Myocyte (in vitro differentiated cells): ENCODE measurements around the gene DDI2. TPM values are rescaled to one million over a fixed set of nuclear protein-coding genes. Genes with fewer than 3 reads are reported as not detected.
A peak's percentile ranks its signal among the peaks of the same experiment; 100 is the strongest.

ENCODE experiments used
- DNase-seq: peaks from one replicate; pipeline ENCODE4 v3.0.0-alpha.2; 2012; ENCODE audit warnings: low read depth
- total RNA-seq: library from RNA; depleted of rRNA; stranded (reverse); fragments of >200 nt; gene quantifications from 2 replicates; pipeline ENCODE4 v1.2.3, GENCODE V29; 2014

DDI2 gene
- total RNA-seq, 1 donor from 2014 or later: 34.7 TPM

GRCh38 chr1:15605398-15606383 lies 11.6 kb upstream of the DDI2 start:
- DNase-seq: no peak

GRCh38 chr1:15609631-15610030 lies 7.6 kb upstream of the DDI2 start:
- no peak for DNase-seq

- DNase-seq: no peak
Measured at GRCh38 chr1:15610167-15610566, 7.1 kb upstream of the DDI2 start.

- no peak for DNase-seq
Measured at GRCh38 chr1:15616373-15617172, 685 bp upstream of the DDI2 start.

- peak; percentile 15 for DNase-seq
Measured at GRCh38 chr1:15618077-15618654, 908 bp downstream of the DDI2 start.

- peak; percentile 18 for DNase-seq
Measured at GRCh38 chr1:15618655-15619525, 1.6 kb downstream of the DDI2 start.

- DNase-seq: peak; percentile 64
Measured at GRCh38 chr1:15620155-15620545, 2.9 kb downstream of the DDI2 start.

- DNase-seq: no peak
Measured at GRCh38 chr1:15620902-15621682, 3.8 kb downstream of the DDI2 start.

GRCh38 chr1:15621975-15622374 lies 4.7 kb downstream of the DDI2 start:
- no peak for DNase-seq

- DNase-seq: no peak
Measured at GRCh38 chr1:15622712-15623373, 5.6 kb downstream of the DDI2 start.

- DNase-seq: no peak
Measured at GRCh38 chr1:15623435-15623834, 6.2 kb downstream of the DDI2 start.

GRCh38 chr1:15624133-15624714 lies 7.0 kb downstream of the DDI2 start:
- no peak for DNase-seq

GRCh38 chr1:15625056-15625917 lies 8.0 kb downstream of the DDI2 start:
- DNase-seq: peak; percentile 24

GRCh38 chr1:15626269-15626950 lies 9.2 kb downstream of the DDI2 start:
- DNase-seq: no peak

- DNase-seq: peak; percentile 60
Measured at GRCh38 chr1:15627343-15627988, 10.2 kb downstream of the DDI2 start.

- DNase-seq: no peak
Measured at GRCh38 chr1:15628003-15628402, 10.7 kb downstream of the DDI2 start.
